PC-9 (cell line): Measurements from ENCODE around the gene RRP9.

Experiments used
- EZH2 ChIP-seq: fragments of 200-600 bp; sonication (generic); IDR thresholded peaks from 2 replicates; pipeline ENCODE4 v1.8.0; 2017; ENCODE audit warnings: antibody characterized with exemption, low read depth
- TF ChIP-seq, protein P1 (sequence below): fragments of 200-600 bp; sonication (generic); conservative IDR thresholded peaks from 2 replicates; pipeline ENCODE4 v1.6.1; 2017; ENCODE audit warnings: mixed run types, antibody characterized with exemption, mild to moderate bottlenecking, moderate library complexity

DNA sequence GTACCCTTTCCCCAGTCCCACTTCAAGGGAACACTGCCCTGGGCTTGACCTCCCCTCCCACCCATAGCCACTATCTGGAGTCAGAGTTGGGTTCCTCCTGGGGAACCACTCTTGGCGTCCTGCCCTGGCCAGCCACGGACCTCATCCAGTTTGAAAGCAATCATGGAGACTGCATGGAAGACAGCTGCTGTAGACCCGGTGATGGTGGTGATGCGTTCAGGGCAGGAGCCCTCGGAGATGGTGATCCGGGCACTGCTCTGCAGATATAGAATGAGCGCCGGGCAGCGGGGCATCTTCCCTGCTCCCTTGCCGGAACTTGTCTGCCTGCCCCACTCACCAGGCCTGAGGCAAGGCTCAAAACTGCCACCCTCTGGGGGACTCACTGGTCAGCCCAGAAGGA is 18.7 kb upstream of the RRP9 start:
- TF ChIP-seq, protein P1, sequence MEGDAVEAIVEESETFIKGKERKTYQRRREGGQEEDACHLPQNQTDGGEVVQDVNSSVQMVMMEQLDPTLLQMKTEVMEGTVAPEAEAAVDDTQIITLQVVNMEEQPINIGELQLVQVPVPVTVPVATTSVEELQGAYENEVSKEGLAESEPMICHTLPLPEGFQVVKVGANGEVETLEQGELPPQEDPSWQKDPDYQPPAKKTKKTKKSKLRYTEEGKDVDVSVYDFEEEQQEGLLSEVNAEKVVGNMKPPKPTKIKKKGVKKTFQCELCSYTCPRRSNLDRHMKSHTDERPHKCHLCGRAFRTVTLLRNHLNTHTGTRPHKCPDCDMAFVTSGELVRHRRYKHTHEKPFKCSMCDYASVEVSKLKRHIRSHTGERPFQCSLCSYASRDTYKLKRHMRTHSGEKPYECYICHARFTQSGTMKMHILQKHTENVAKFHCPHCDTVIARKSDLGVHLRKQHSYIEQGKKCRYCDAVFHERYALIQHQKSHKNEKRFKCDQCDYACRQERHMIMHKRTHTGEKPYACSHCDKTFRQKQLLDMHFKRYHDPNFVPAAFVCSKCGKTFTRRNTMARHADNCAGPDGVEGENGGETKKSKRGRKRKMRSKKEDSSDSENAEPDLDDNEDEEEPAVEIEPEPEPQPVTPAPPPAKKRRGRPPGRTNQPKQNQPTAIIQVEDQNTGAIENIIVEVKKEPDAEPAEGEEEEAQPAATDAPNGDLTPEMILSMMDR: no peak
- TF ChIP-seq EZH2: no peak
